ENCODE measurements around the gene HOXD10.

Gene HOXD10

GRCh38 chr2:176140513-176141317 lies 24.1 kb downstream of the HOXD10 start:
- peaks cover 5% of the 10 kb centered on the region for H3K27me3 ChIP-seq (ENCODE audit: control insufficient read depth, insufficient read depth, low read length)
- peak overlapping the region; percentile 63 for H3K9ac ChIP-seq (ENCODE audit: low read depth, low read length)
- peak overlapping the region; percentile 88 for H3K4me2 ChIP-seq (ENCODE audit: low read length)
- no peaks in the 10 kb centered on the region for H3K9me3 ChIP-seq (replicated peaks; ENCODE audit: low read length)
- H3K4me1 ChIP-seq (ENCODE audit: control insufficient read depth, insufficient read depth, low read length), result peaks cover 2% of the 10 kb centered on the region
- no peaks in the 10 kb centered on the region for H3K36me3 ChIP-seq (ENCODE audit: insufficient read depth, low read length)
- H3K4me3 ChIP-seq (ENCODE audit: low read length), result peak overlapping the region; percentile 75

- H3K9ac ChIP-seq (ENCODE audit: low read depth, low read length), result no peak overlapping the region
- no peaks in the 10 kb centered on the region for H3K36me3 ChIP-seq (ENCODE audit: insufficient read depth, low read length)
- H3K9me3 ChIP-seq (replicated peaks; ENCODE audit: low read length), result no peaks in the 10 kb centered on the region
- no peaks in the 10 kb centered on the region for H3K4me1 ChIP-seq (ENCODE audit: control insufficient read depth, insufficient read depth, low read length)
- H3K27me3 ChIP-seq (ENCODE audit: control insufficient read depth, insufficient read depth, low read length), result peaks cover 5% of the 10 kb centered on the region
- no peak overlapping the region for H3K4me3 ChIP-seq (ENCODE audit: low read length)
- no peak overlapping the region for H3K4me2 ChIP-seq (ENCODE audit: low read length)
These were observed 25.7 kb downstream of the HOXD10 start for GRCh38 chr2:176142281-176142680.

GRCh38 chr2:176145085-176145969 lies 28.7 kb downstream of the HOXD10 start:
- Histone ChIP-seq H3K4me1 (ENCODE audit: control insufficient read depth, insufficient read depth, low read length) (no peaks in the 10 kb centered on the region), H3K9ac (ENCODE audit: low read depth, low read length) (no peak overlapping the region), H3K4me2 (ENCODE audit: low read length) (no peak overlapping the region), H3K4me3 (ENCODE audit: low read length) (no peak overlapping the region), H3K9me3 (replicated peaks; ENCODE audit: low read length) (no peaks in the 10 kb centered on the region), H3K36me3 (ENCODE audit: insufficient read depth, low read length) (no peaks in the 10 kb centered on the region), H3K27me3 (ENCODE audit: control insufficient read depth, insufficient read depth, low read length) (peaks cover 5% of the 10 kb centered on the region)

GRCh38 chr2:176146101-176146500 lies 29.5 kb downstream of the HOXD10 start:
- H3K9ac ChIP-seq (ENCODE audit: low read depth, low read length), result no peak overlapping the region
- peaks cover 5% of the 10 kb centered on the region for H3K27me3 ChIP-seq (ENCODE audit: control insufficient read depth, insufficient read depth, low read length)
- H3K9me3 ChIP-seq (replicated peaks; ENCODE audit: low read length), result no peaks in the 10 kb centered on the region
- H3K4me3 ChIP-seq (ENCODE audit: low read length), result no peak overlapping the region
- no peaks in the 10 kb centered on the region for H3K36me3 ChIP-seq (ENCODE audit: insufficient read depth, low read length)
- H3K4me2 ChIP-seq (ENCODE audit: low read length), result no peak overlapping the region
- H3K4me1 ChIP-seq (ENCODE audit: control insufficient read depth, insufficient read depth, low read length), result no peaks in the 10 kb centered on the region

- Histone ChIP-seq H3K9ac (ENCODE audit: low read depth, low read length) (no peak overlapping the region), H3K9me3 (replicated peaks; ENCODE audit: low read length) (no peaks in the 10 kb centered on the region), H3K4me3 (ENCODE audit: low read length) (no peak overlapping the region), H3K4me1 (ENCODE audit: control insufficient read depth, insufficient read depth, low read length) (no peaks in the 10 kb centered on the region), H3K4me2 (ENCODE audit: low read length) (no peak overlapping the region), H3K36me3 (ENCODE audit: insufficient read depth, low read length) (no peaks in the 10 kb centered on the region), H3K27me3 (ENCODE audit: control insufficient read depth, insufficient read depth, low read length) (peaks cover 5% of the 10 kb centered on the region)
These were observed 30.1 kb downstream of the HOXD10 start for GRCh38 chr2:176146645-176147044.

GRCh38 chr2:176147210-176147799 lies 30.7 kb downstream of the HOXD10 start:
- no peak overlapping the region for H3K9ac ChIP-seq (ENCODE audit: low read depth, low read length)
- H3K27me3 ChIP-seq (ENCODE audit: control insufficient read depth, insufficient read depth, low read length), result peaks cover 5% of the 10 kb centered on the region
- no peaks in the 10 kb centered on the region for H3K9me3 ChIP-seq (replicated peaks; ENCODE audit: low read length)
- no peaks in the 10 kb centered on the region for H3K4me1 ChIP-seq (ENCODE audit: control insufficient read depth, insufficient read depth, low read length)
- H3K4me2 ChIP-seq (ENCODE audit: low read length), result no peak overlapping the region
- H3K4me3 ChIP-seq (ENCODE audit: low read length), result no peak overlapping the region
- no peaks in the 10 kb centered on the region for H3K36me3 ChIP-seq (ENCODE audit: insufficient read depth, low read length)

GRCh38 chr2:176147800-176148496 lies 31.4 kb downstream of the HOXD10 start:
- H3K4me1 ChIP-seq (ENCODE audit: control insufficient read depth, insufficient read depth, low read length), result no peaks in the 10 kb centered on the region
- H3K4me3 ChIP-seq (ENCODE audit: low read length), result no peak overlapping the region
- no peak overlapping the region for H3K9ac ChIP-seq (ENCODE audit: low read depth, low read length)
- H3K27me3 ChIP-seq (ENCODE audit: control insufficient read depth, insufficient read depth, low read length), result peaks cover 5% of the 10 kb centered on the region
- H3K36me3 ChIP-seq (ENCODE audit: insufficient read depth, low read length), result no peaks in the 10 kb centered on the region
- H3K9me3 ChIP-seq (replicated peaks; ENCODE audit: low read length), result no peaks in the 10 kb centered on the region
- H3K4me2 ChIP-seq (ENCODE audit: low read length), result no peak overlapping the region

- Histone ChIP-seq H3K27me3 (ENCODE audit: control insufficient read depth, insufficient read depth, low read length) (peaks cover 5% of the 10 kb centered on the region), H3K4me1 (ENCODE audit: control insufficient read depth, insufficient read depth, low read length) (no peaks in the 10 kb centered on the region)
These were observed 32.3 kb downstream of the HOXD10 start for GRCh38 chr2:176148751-176149421.

GRCh38 chr2:176149481-176149938 lies 32.9 kb downstream of the HOXD10 start:
- Histone ChIP-seq H3K4me2 (ENCODE audit: low read length) (no peak overlapping the region), H3K4me3 (ENCODE audit: low read length) (no peak overlapping the region), H3K27me3 (ENCODE audit: control insufficient read depth, insufficient read depth, low read length) (peaks cover 6% of the 10 kb centered on the region), H3K36me3 (ENCODE audit: insufficient read depth, low read length) (no peaks in the 10 kb centered on the region), H3K9ac (ENCODE audit: low read depth, low read length) (no peak overlapping the region), H3K9me3 (replicated peaks; ENCODE audit: low read length) (no peaks in the 10 kb centered on the region), H3K4me1 (ENCODE audit: control insufficient read depth, insufficient read depth, low read length) (no peaks in the 10 kb centered on the region)

More at GRCh38 chr2:176148751-176149421, 32.3 kb downstream of the HOXD10 start:
- Histone ChIP-seq H3K9ac (ENCODE audit: low read depth, low read length) (no peak overlapping the region), H3K4me2 (ENCODE audit: low read length) (no peak overlapping the region), H3K36me3 (ENCODE audit: insufficient read depth, low read length) (no peaks in the 10 kb centered on the region), H3K9me3 (replicated peaks; ENCODE audit: low read length) (no peaks in the 10 kb centered on the region), H3K4me3 (ENCODE audit: low read length) (no peak overlapping the region)

- H3K9me3 ChIP-seq (replicated peaks; ENCODE audit: low read length), result no peaks in the 10 kb centered on the region
These were observed 33.5 kb downstream of the HOXD10 start for GRCh38 chr2:176149939-176150583.

More at GRCh38 chr2:176149939-176150583, 33.5 kb downstream of the HOXD10 start:
- Histone ChIP-seq H3K27me3 (ENCODE audit: control insufficient read depth, insufficient read depth, low read length) (peaks cover 11% of the 10 kb centered on the region), H3K36me3 (ENCODE audit: insufficient read depth, low read length) (no peaks in the 10 kb centered on the region), H3K4me2 (ENCODE audit: low read length) (no peak overlapping the region), H3K4me1 (ENCODE audit: control insufficient read depth, insufficient read depth, low read length) (no peaks in the 10 kb centered on the region), H3K9ac (ENCODE audit: low read depth, low read length) (no peak overlapping the region), H3K4me3 (ENCODE audit: low read length) (no peak overlapping the region)

Data from skeletal muscle satellite cell (primary cell).